Common myeloid progenitor, CD34-positive (primary cell): ENCODE measurements around the gene SCD5.

ENCODE experiments used
- CTCF ChIA-PET: fragments of 350-600 bp; sonication (Branson Sonifier 250); formaldehyde crosslinking; loops from one replicate; lab custom pipeline; 2021; ENCODE audit warnings: antibody characterized with exemption; lab: Charles Lee
- POLR2A ChIA-PET: fragments of 350-600 bp; sonication (Branson Sonifier 250); formaldehyde crosslinking; loops from one replicate; lab custom pipeline; 2021; ENCODE audit warnings: antibody characterized with exemption; lab: Charles Lee
- DNase-seq, 3 donors: peaks; one replicate each; pipeline versions ENCODE4 v3.0.0 to v3.0.0-alpha.2; 2013
- H3K27ac ChIP-seq, 2 experiments: 1 replicate in 1 of 2; 2 replicates in 1 of 2; pipeline ENCODE4 v1.7.0; 2013; ENCODE audit warnings: inconsistent platforms in 2 of 2, low read length in 2 of 2, mild to moderate bottlenecking in 2 of 2, low read depth in 1 of 2, moderate library complexity in 1 of 2; ENCODE audit not compliant: severe bottlenecking in 2 of 2, insufficient read depth in 1 of 2, poor library complexity in 1 of 2
- H3K27me3 ChIP-seq, 5 experiments: replicated peaks in 2 of 5; 1 replicate in 3 of 5; 2 replicates in 2 of 5; pipeline versions ENCODE4 v1.6.1 to v1.7.0; 2013; ENCODE audit warnings: low read length in 4 of 5, mild to moderate bottlenecking in 2 of 5, moderate library complexity in 2 of 5, inconsistent platforms in 1 of 5; ENCODE audit not compliant: insufficient read depth in 5 of 5, control insufficient read depth in 4 of 5
- H3K36me3 ChIP-seq, 4 experiments: 1 replicate in 2 of 4; 2 replicates in 2 of 4; pipeline versions ENCODE4 v1.6.1 to v1.7.0; 2013; ENCODE audit warnings: low read length in 3 of 4, control low read depth in 1 of 4, mild to moderate bottlenecking in 1 of 4; ENCODE audit not compliant: control insufficient read depth in 4 of 4, insufficient read depth in 4 of 4
- H3K4me1 ChIP-seq, 4 experiments: 1 replicate in 3 of 4; 2 replicates in 1 of 4; pipeline versions ENCODE4 v1.6.1 to v1.7.1; 2013; ENCODE audit warnings: low read length in 3 of 4, mild to moderate bottlenecking in 3 of 4, control low read depth in 1 of 4, inconsistent platforms in 1 of 4, moderate library complexity in 1 of 4; ENCODE audit not compliant: control insufficient read depth in 4 of 4, insufficient read depth in 4 of 4; ENCODE audit errors: control extremely low read depth in 1 of 4
- H3K4me3 ChIP-seq, 7 experiments: 1 replicate in 4 of 7; 2 replicates in 3 of 7; pipeline versions ENCODE4 v1.5.1 to v1.7.0; 2013; ENCODE audit warnings: mild to moderate bottlenecking in 7 of 7, low read length in 6 of 7, moderate library complexity in 6 of 7, inconsistent platforms in 2 of 7, low read depth in 2 of 7, control low read depth in 1 of 7; ENCODE audit not compliant: insufficient read depth in 4 of 7, control insufficient read depth in 1 of 7; ENCODE audit errors: extremely low read depth in 1 of 7
- H3K9me3 ChIP-seq, 5 experiments: 1 replicate in 4 of 5; 2 replicates in 1 of 5; pipeline versions ENCODE4 v1.6.1 to v1.7.1; 2013; ENCODE audit warnings: low read length in 4 of 5, mild to moderate bottlenecking in 2 of 5, inconsistent platforms in 1 of 5, low read depth in 1 of 5, moderate library complexity in 1 of 5; ENCODE audit not compliant: control insufficient read depth in 4 of 5, insufficient read depth in 2 of 5; ENCODE audit errors: control extremely low read depth in 1 of 5
- WGBS: methylation state at CpG from one replicate; pipeline ENCODE4 v1.1.5; 2013; ENCODE audit not compliant: insufficient coverage; 5-methylcytosine and 5-hydroxymethylcytosine counted together

Gene SCD5

DNA sequence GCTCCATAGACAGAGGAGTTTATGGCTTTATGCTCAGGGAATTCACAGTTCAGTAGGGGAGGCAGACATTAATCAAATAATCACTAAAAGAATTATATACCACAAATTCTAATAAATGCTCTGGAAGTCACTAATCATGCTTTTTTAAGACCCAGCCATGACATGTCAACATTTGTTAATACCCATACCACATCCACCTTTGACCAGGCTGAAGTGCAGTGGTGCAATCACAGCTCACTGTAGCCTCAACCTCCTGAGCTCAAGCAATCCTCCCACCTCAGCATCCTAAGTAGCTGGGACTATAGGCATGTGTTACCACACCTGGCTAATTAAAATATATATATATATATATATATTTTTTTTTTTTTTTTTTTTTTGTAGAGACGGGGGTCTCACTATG is 12.8 kb upstream of the SCD5 start:
- Histone ChIP-seq H3K4me3 (no peak overlapping the region), H3K27me3 (no peaks in the 10 kb centered on the region), H3K36me3 (no peaks in the 10 kb centered on the region), H3K9me3 (no peaks in the 10 kb centered on the region), H3K4me1 (peaks cover 0 to 7% (median 5%) of the 10 kb centered on the region in 4 experiments), H3K27ac (no peak overlapping the region)
- DNase-seq, result no peak
- ChIA-PET CTCF (interaction anchor here (1.0 to 1.9 kb wide), 4 partner anchors 10 to 89 kb away, joined by 3 to 4 read pairs (median 3); no protein-coding TSS in a partner anchor), POLR2A (no interaction called here)
- WGBS, result no CpG with 5 or more reads among the region's 1 CpG

DNA sequence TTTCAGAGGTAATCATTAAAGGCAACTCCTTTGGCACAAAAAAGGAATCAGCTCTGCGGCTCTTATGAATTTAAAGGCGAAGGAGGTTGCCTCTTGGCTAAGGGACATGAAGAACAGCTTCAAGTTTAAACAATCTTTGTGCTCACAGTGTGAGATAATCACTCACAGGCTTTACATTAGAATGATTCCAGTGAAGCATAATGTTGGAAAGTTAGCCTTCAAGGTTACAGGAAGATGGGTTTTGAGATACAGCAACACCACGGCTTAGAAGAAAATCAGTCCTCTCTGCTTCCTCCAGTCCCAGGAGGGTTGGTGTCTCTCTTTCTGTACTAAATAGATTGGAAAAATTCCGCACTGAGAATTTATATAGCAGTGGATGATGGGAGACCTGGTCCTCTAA is 11.6 kb upstream of the SCD5 start:
- no peak for DNase-seq
- ChIA-PET CTCF (interaction anchor here (1.4 kb wide), 1 partner anchor 9 kb away, joined by 3 read pairs; no protein-coding TSS in a partner anchor), POLR2A (no interaction called here)
- 100% methylated on average over 2 of the region's 4 CpGs for WGBS
- no peak overlapping the region for H3K4me3 ChIP-seq
- no peaks in the 10 kb centered on the region for H3K27me3 ChIP-seq
- no peaks in the 10 kb centered on the region for H3K9me3 ChIP-seq
- H3K27ac ChIP-seq, result no peak overlapping the region
- peaks cover 0 to 7% (median 5%) of the 10 kb centered on the region in 4 experiments for H3K4me1 ChIP-seq
- H3K36me3 ChIP-seq, result no peaks in the 10 kb centered on the region

- no peak overlapping the region for H3K27ac ChIP-seq
- no peaks in the 10 kb centered on the region for H3K36me3 ChIP-seq
- H3K4me1 ChIP-seq, result peaks cover 0 to 7% (median 5%) of the 10 kb centered on the region in 4 experiments
- CTCF ChIA-PET, result no interaction called here
- POLR2A ChIA-PET, result no interaction called here
- H3K9me3 ChIP-seq, result no peaks in the 10 kb centered on the region
- H3K27me3 ChIP-seq, result no peaks in the 10 kb centered on the region
- no peak for DNase-seq
- no peak overlapping the region for H3K4me3 ChIP-seq
Measured at GRCh38 chr4:82809619-82810018, 11.0 kb upstream of the SCD5 start.

GRCh38 chr4:82803746-82804145 is 5.2 kb upstream of the SCD5 start:
- Histone ChIP-seq H3K9me3 (peaks cover 0 to 3% (median 0%) of the 10 kb centered on the region in 5 experiments), H3K27ac (no peak overlapping the region), H3K36me3 (no peaks in the 10 kb centered on the region), H3K4me1 (peaks cover 0 to 20% (median 15%) of the 10 kb centered on the region in 4 experiments), H3K27me3 (peaks cover 0 to 6% (median 0%) of the 10 kb centered on the region in 5 experiments), H3K4me3 (no peak overlapping the region)
- DNase-seq, result no peak
- WGBS, result 100% methylated on average over 3 of the region's 4 CpGs
- POLR2A ChIA-PET, result no interaction called here
- CTCF ChIA-PET, result no interaction called here

- DNase-seq, result no peak
- Histone ChIP-seq H3K27ac (no peak overlapping the region), H3K36me3 (no peaks in the 10 kb centered on the region), H3K9me3 (peaks cover 0 to 3% (median 0%) of the 10 kb centered on the region in 5 experiments), H3K27me3 (peaks cover 0 to 6% (median 0%) of the 10 kb centered on the region in 5 experiments), H3K4me3 (no peak overlapping the region), H3K4me1 (peaks cover 0 to 27% (median 20%) of the 10 kb centered on the region in 4 experiments)
- CTCF ChIA-PET, result interaction anchor here (0.6 to 1.1 kb wide), 2 partner anchors 14 to 476 kb away, joined by 3 read pairs; no protein-coding TSS in a partner anchor
- POLR2A ChIA-PET, result interaction anchor here (0.6 kb wide), 1 partner anchor 319 kb away, joined by 5 read pairs; no protein-coding TSS in a partner anchor
- no CpG with 5 or more reads among the region's 2 CpGs for WGBS
Measured at GRCh38 chr4:82802911-82803310, 4.3 kb upstream of the SCD5 start.

GRCh38 chr4:82801910-82802521 is 3.4 kb upstream of the SCD5 start:
- Histone ChIP-seq H3K27ac (no peak overlapping the region), H3K9me3 (peaks cover 0 to 3% (median 0%) of the 10 kb centered on the region in 5 experiments), H3K4me3 (no peak overlapping the region), H3K4me1 (peaks cover 0 to 34% (median 28%) of the 10 kb centered on the region in 4 experiments), H3K27me3 (peaks cover 0 to 10% (median 0%) of the 10 kb centered on the region in 5 experiments), H3K36me3 (no peaks in the 10 kb centered on the region)
- WGBS, result no CpG with 5 or more reads among the region's 3 CpGs
- ChIA-PET CTCF (interaction anchor here (1.1 to 1.2 kb wide), 2 partner anchors 9 to 15 kb away, joined by 3 read pairs; no protein-coding TSS in a partner anchor), POLR2A (no interaction called here)
- DNase-seq, result no peak
